NB4 (cell line): ENCODE data around the gene PIGZ.

Source experiments
- DNase-seq: peaks from one replicate; pipeline ENCODE4 v3.0.0; 2010; ENCODE audit warnings: low read depth
- H3K4me3 ChIP-seq: one replicate; pipeline ENCODE4 v1.5.1; 2011; ENCODE audit warnings: mild to moderate bottlenecking, low read depth, low read length, moderate library complexity
- CTCF ChIP-seq: IDR thresholded peaks from one replicate; pipeline ENCODE4 v1.5.1; 2012; ENCODE audit warnings: low read depth, low read length
- MAX ChIP-seq: IDR thresholded peaks from 2 replicates; pipeline ENCODE4 v1.6.1; 2011; ENCODE audit warnings: low read depth, low read length
- MYC ChIP-seq: IDR thresholded peaks from 2 replicates; pipeline ENCODE4 v1.6.1; 2011; ENCODE audit warnings: low read depth, low read length
- POLR2A ChIP-seq: IDR thresholded peaks from 2 replicates; pipeline ENCODE4 v1.6.1; 2011; ENCODE audit warnings: mild to moderate bottlenecking; ENCODE audit not compliant: insufficient read length; ENCODE audit errors: extremely low read depth

Gene PIGZ

GRCh38 chr3:196987022-196987421 lies 18.4 kb upstream of the PIGZ start:
- no peak overlapping the region for H3K4me3 ChIP-seq
- TF ChIP-seq MAX (no peak), POLR2A (no peak), MYC (no peak), CTCF (no peak)

GRCh38 chr3:196985954-196986885 lies 17.6 kb upstream of the PIGZ start:
- no peak for TF ChIP-seq MYC
- TF ChIP-seq POLR2A = no peak
- TF ChIP-seq CTCF = no peak
- TF ChIP-seq MAX = no peak
- H3K4me3 ChIP-seq = no peak overlapping the region
- DNase-seq = no peak

More at GRCh38 chr3:196987022-196987421, 18.4 kb upstream of the PIGZ start:
- DNase-seq = no peak

- H3K4me3 ChIP-seq = no peak overlapping the region
- TF ChIP-seq MAX (no peak), POLR2A (no peak), CTCF (no peak), MYC (no peak)
- DNase-seq = no peak
Observed at GRCh38 chr3:196985298-196985697, 16.7 kb upstream of the PIGZ start.

- no peak overlapping the region for H3K4me3 ChIP-seq
- DNase-seq = no peak
- TF ChIP-seq CTCF = no peak
Observed at GRCh38 chr3:196983186-196983585, 14.6 kb upstream of the PIGZ start.

- TF ChIP-seq MAX (no peak), MYC (no peak), CTCF (no peak), POLR2A (no peak)
- no peak for DNase-seq
Observed at GRCh38 chr3:196981657-196982056, 13.0 kb upstream of the PIGZ start.

GRCh38 chr3:196979545-196979944 lies 10.9 kb upstream of the PIGZ start:
- TF ChIP-seq MYC (no peak), POLR2A (no peak), CTCF (no peak), MAX (no peak)

More at GRCh38 chr3:196981657-196982056, 13.0 kb upstream of the PIGZ start:
- H3K4me3 ChIP-seq = no peak overlapping the region

More at GRCh38 chr3:196979545-196979944, 10.9 kb upstream of the PIGZ start:
- DNase-seq = no peak
- H3K4me3 ChIP-seq = no peak overlapping the region
